ENCODE data around the gene ATP2B3. TPM values are rescaled to one million over a fixed set of nuclear protein-coding genes. Genes with fewer than 3 reads are reported as not detected.

The ATP2B3 gene
- total and polyA plus RNA-seq, 10 of the 15 experiments (the other 5 are each of a cell fraction or from before 2014, with no cell fraction given) = 0.01 TPM; not detected in 9

GRCh38 chrX:153485396-153486080 is 31.9 kb upstream of the ATP2B3 start:
- H3K27ac ChIP-seq (ENCODE audit: control insufficient read depth, insufficient read depth) = no peak overlapping the region
- DNase-seq (ENCODE audit: low read depth, low spot score) (no peak), FAIRE-seq (no peak), ATAC-seq (no peak)
- ChIA-PET POLR2A (no interaction called here), RAD21 (ENCODE audit: unreplicated experiment) (no interaction called here), SMC1A (ENCODE audit: uncharacterized antibody, unreplicated experiment) (no interaction called here), CTCF (no interaction called here)
- no TSS peak for BruUV-seq (replicated peaks)
- no peak overlapping the region for H3K4me2 ChIP-seq (ENCODE audit: control insufficient read depth, insufficient read depth)
- H3K79me2 ChIP-seq (ENCODE audit: control insufficient read depth, insufficient read depth, low read length) = no peaks in the 10 kb centered on the region
- intact Hi-C loops (cut with micrococcal nuclease; ENCODE audit: unreplicated experiment) = no loop called here
- WGBS (ENCODE audit: insufficient coverage, insufficient replicate concordance, low lambda C conversion rate, missing lambda C conversion rate) = 47% methylated on average over 30 of the region's 30 CpGs
- H3K36me3 ChIP-seq (ENCODE audit: control insufficient read depth in 2 of 2, insufficient read depth in 2 of 2, low read length in 1 of 2) = no peaks in the 10 kb centered on the region
- H3K27me3 ChIP-seq (replicated peaks in 1 of 2; ENCODE audit: control insufficient read depth in 2 of 2, insufficient read depth in 2 of 2, low read length in 1 of 2) = no peaks in the 10 kb centered on the region
- no peak overlapping the region for H2AFZ ChIP-seq (ENCODE audit: control insufficient read depth, low read depth, low read length)
- in situ Hi-C loops (cut with MboI) = no loop called here
- H3K4me3 ChIP-seq = no peak overlapping the region
- H4K20me1 ChIP-seq (ENCODE audit: control insufficient read depth, insufficient read depth) = no peaks in the 10 kb centered on the region
- H3K9ac ChIP-seq (ENCODE audit: control insufficient read depth, insufficient read depth, low read length) = no peak overlapping the region
- H3K9me3 ChIP-seq (replicated peaks; ENCODE audit: control insufficient read depth, insufficient read depth, low read length) = no peaks in the 10 kb centered on the region
- H3K4me1 ChIP-seq (ENCODE audit: control insufficient read depth, insufficient read depth, low read length) = no peaks in the 10 kb centered on the region
- TF ChIP-seq GATAD2B (conservative IDR thresholded peaks at IDR 0.05; ENCODE audit: low read depth) (no peak), BMI1 (IDR thresholded peaks at IDR 0.05; ENCODE audit: borderline replicate concordance) (no peak), BACH1 (IDR thresholded peaks at IDR 0.05; ENCODE audit: borderline replicate concordance) (no peak), NKRF (conservative IDR thresholded peaks at IDR 0.05) (no peak), SMC3 (IDR thresholded peaks at IDR 0.05; ENCODE audit: borderline replicate concordance, low read length) (no peak), POU2F2 (IDR thresholded peaks at IDR 0.05; ENCODE audit: borderline replicate concordance, low read depth, low read length) (no peak), HDAC2 (IDR thresholded peaks at IDR 0.05) (no peak), REST (IDR thresholded peaks at IDR 0.05; ENCODE audit: low read depth, low read length) (no peak), HCFC1 (IDR thresholded peaks at IDR 0.05; ENCODE audit: low read length) (no peak), IKZF1 (conservative IDR thresholded peaks at IDR 0.05) (no peak), YY1 (IDR thresholded peaks at IDR 0.05; ENCODE audit: low read depth, low read length) (no peak), MYC (IDR thresholded peaks at IDR 0.05; ENCODE audit: insufficient read depth, insufficient read length, insufficient replicate concordance, low read length, severe bottlenecking) (no peak), RCOR1 (conservative IDR thresholded peaks at IDR 0.05; ENCODE audit: low read depth, low read length) (no peak), WRNIP1 (IDR thresholded peaks at IDR 0.05; ENCODE audit: borderline replicate concordance, low read depth, low read length) (no peak)

All from GM12878 (cell line).